Activated naive CD8-positive, alpha-beta T cell treated with anti-CD3 and anti-CD28 coated beads, Interleukin-2, amount 50 U/mL, for 24 hours (primary cell): ENCODE data around the gene C9orf78.

Source experiments
- ATAC-seq: fragments of 150-1000 bp; cut with Tn5 transposase; one replicate; pipeline ENCODE4 v1.10.0; 2021
- DNase-seq: peaks from one replicate; pipeline ENCODE4 v3.0.0; 2021
- H3K27ac Mint-ChIP-seq: one replicate; pipeline ENCODE4 v1.8.0; 2021; ENCODE audit warnings: mild to moderate bottlenecking, mixed read lengths
- H3K27me3 Mint-ChIP-seq: one replicate; pipeline ENCODE4 v1.8.0; 2021; ENCODE audit warnings: mixed read lengths
- H3K36me3 Mint-ChIP-seq: one replicate; pipeline ENCODE4 v1.8.0; 2021; ENCODE audit warnings: low read depth, mixed read lengths
- H3K4me1 Mint-ChIP-seq: one replicate; pipeline ENCODE4 v1.8.0; 2021; ENCODE audit warnings: mixed read lengths
- H3K4me3 Mint-ChIP-seq: one replicate; pipeline ENCODE4 v1.8.0; 2021; ENCODE audit warnings: mild to moderate bottlenecking, moderate library complexity, mixed read lengths
- H3K9me3 Mint-ChIP-seq: one replicate; pipeline ENCODE4 v1.8.0; 2021; ENCODE audit warnings: mixed read lengths

The C9orf78 gene

GRCh38 chr9:129835128-129835859 lies at the start of gene C9orf78, which contains the start of gene USP20:
Gene C9orf78 (minus strand): TSS chr9:129835275. CDS start chr9:129835221, 54 bp downstream.
Gene USP20 (plus strand): TSS chr9:129835458. CDS start chr9:129852556, 17,098 bp downstream.
- peaks cover 61% of the 10 kb centered on the region for H3K4me1 Mint-ChIP-seq
- H3K9me3 Mint-ChIP-seq = no peaks in the 10 kb centered on the region
- H3K4me3 Mint-ChIP-seq = peak within 1 kb of the TSS; percentile 98
- DNase-seq (peak; percentile 98), ATAC-seq (peak; percentile 88)
- peaks cover 28% of the 10 kb centered on the region for H3K36me3 Mint-ChIP-seq
- H3K27me3 Mint-ChIP-seq = no peaks in the 10 kb centered on the region
- H3K27ac Mint-ChIP-seq = peak within 1 kb of the TSS; percentile 96

GRCh38 chr9:129884220-129885017 lies 49.3 kb upstream of the C9orf78 start:
- peak; percentile 96 for DNase-seq
- Mint-ChIP-seq H3K27ac (peak overlapping the region; percentile 100), H3K27me3 (peaks cover 3% of the 10 kb centered on the region), H3K4me3 (peak overlapping the region; percentile 98), H3K4me1 (peaks cover 58% of the 10 kb centered on the region), H3K36me3 (peaks cover 43% of the 10 kb centered on the region), H3K9me3 (no peaks in the 10 kb centered on the region)
- peak; percentile 45 for ATAC-seq

- H3K4me3 Mint-ChIP-seq = no peak overlapping the region
- no peaks in the 10 kb centered on the region for H3K27me3 Mint-ChIP-seq
- DNase-seq (no peak), ATAC-seq (no peak)
- peak overlapping the region; percentile 64 for H3K27ac Mint-ChIP-seq
- H3K4me1 Mint-ChIP-seq = peaks cover 37% of the 10 kb centered on the region
- H3K9me3 Mint-ChIP-seq = no peaks in the 10 kb centered on the region
- peaks cover 30% of the 10 kb centered on the region for H3K36me3 Mint-ChIP-seq
Measured at GRCh38 chr9:129881547-129882324, 46.7 kb upstream of the C9orf78 start.

GRCh38 chr9:129880654-129881546 lies 45.8 kb upstream of the C9orf78 start:
- H3K36me3 Mint-ChIP-seq = peaks cover 28% of the 10 kb centered on the region
- no peaks in the 10 kb centered on the region for H3K9me3 Mint-ChIP-seq
- no peaks in the 10 kb centered on the region for H3K27me3 Mint-ChIP-seq
- ATAC-seq (no peak), DNase-seq (no peak)
- H3K4me1 Mint-ChIP-seq = peaks cover 30% of the 10 kb centered on the region
- H3K4me3 Mint-ChIP-seq = no peak overlapping the region
- peak overlapping the region; percentile 49 for H3K27ac Mint-ChIP-seq

GRCh38 chr9:129879991-129880653 lies 45.0 kb upstream of the C9orf78 start:
- peak overlapping the region; percentile 49 for H3K27ac Mint-ChIP-seq
- no peaks in the 10 kb centered on the region for H3K9me3 Mint-ChIP-seq
- no peak for DNase-seq
- H3K4me1 Mint-ChIP-seq = peaks cover 25% of the 10 kb centered on the region
- H3K36me3 Mint-ChIP-seq = peaks cover 25% of the 10 kb centered on the region
- H3K27me3 Mint-ChIP-seq = no peaks in the 10 kb centered on the region
- ATAC-seq = no peak
- no peak overlapping the region for H3K4me3 Mint-ChIP-seq

- Mint-ChIP-seq H3K27ac (no peak overlapping the region), H3K4me3 (no peak overlapping the region)
Measured at GRCh38 chr9:129879103-129879699, 44.1 kb upstream of the C9orf78 start.

GRCh38 chr9:129878291-129878690 lies 43.2 kb upstream of the C9orf78 start:
- Mint-ChIP-seq H3K36me3 (peaks cover 15% of the 10 kb centered on the region), H3K27ac (no peak overlapping the region), H3K4me3 (no peak overlapping the region), H3K27me3 (no peaks in the 10 kb centered on the region), H3K4me1 (peaks cover 11% of the 10 kb centered on the region), H3K9me3 (no peaks in the 10 kb centered on the region)
- no peak for ATAC-seq
- no peak for DNase-seq

More at GRCh38 chr9:129879103-129879699, 44.1 kb upstream of the C9orf78 start:
- peaks cover 16% of the 10 kb centered on the region for H3K36me3 Mint-ChIP-seq
- H3K27me3 Mint-ChIP-seq = no peaks in the 10 kb centered on the region
- H3K9me3 Mint-ChIP-seq = no peaks in the 10 kb centered on the region
- H3K4me1 Mint-ChIP-seq = peaks cover 19% of the 10 kb centered on the region
- no peak for DNase-seq
- ATAC-seq = no peak

- H3K4me3 Mint-ChIP-seq = no peak overlapping the region
- ATAC-seq (no peak), DNase-seq (no peak)
- no peaks in the 10 kb centered on the region for H3K9me3 Mint-ChIP-seq
- H3K36me3 Mint-ChIP-seq = peaks cover 12% of the 10 kb centered on the region
- peak overlapping the region; percentile 22 for H3K27ac Mint-ChIP-seq
- H3K27me3 Mint-ChIP-seq = no peaks in the 10 kb centered on the region
- peaks cover 8% of the 10 kb centered on the region for H3K4me1 Mint-ChIP-seq
Measured at GRCh38 chr9:129876815-129877214, 41.7 kb upstream of the C9orf78 start.

- no peaks in the 10 kb centered on the region for H3K27me3 Mint-ChIP-seq
- DNase-seq (no peak), ATAC-seq (no peak)
- H3K27ac Mint-ChIP-seq = no peak overlapping the region
- H3K4me3 Mint-ChIP-seq = no peak overlapping the region
- peaks cover 12% of the 10 kb centered on the region for H3K36me3 Mint-ChIP-seq
- H3K4me1 Mint-ChIP-seq = peaks cover 11% of the 10 kb centered on the region
- no peaks in the 10 kb centered on the region for H3K9me3 Mint-ChIP-seq
Measured at GRCh38 chr9:129875687-129876395, 40.8 kb upstream of the C9orf78 start.

GRCh38 chr9:129875181-129875611 lies 40.1 kb upstream of the C9orf78 start:
- ATAC-seq = no peak
- Mint-ChIP-seq H3K27ac (no peak overlapping the region), H3K27me3 (no peaks in the 10 kb centered on the region), H3K4me1 (peaks cover 17% of the 10 kb centered on the region), H3K9me3 (no peaks in the 10 kb centered on the region), H3K4me3 (no peak overlapping the region), H3K36me3 (peaks cover 10% of the 10 kb centered on the region)
- no peak for DNase-seq

GRCh38 chr9:129874261-129875101 lies 39.4 kb upstream of the C9orf78 start:
- Mint-ChIP-seq H3K27me3 (no peaks in the 10 kb centered on the region), H3K9me3 (no peaks in the 10 kb centered on the region), H3K4me1 (peaks cover 23% of the 10 kb centered on the region), H3K36me3 (peaks cover 9% of the 10 kb centered on the region), H3K4me3 (no peak overlapping the region), H3K27ac (no peak overlapping the region)
- ATAC-seq = no peak
- no peak for DNase-seq
